Activated CD4-positive, alpha-beta T cell treated with anti-CD3 and anti-CD28 coated beads, Interleukin-2, amount 10 ng/mL, durations not matched to agents 24 days and 14 days (primary cell): ENCODE results near the gene MAGED2. TPM values are rescaled to one million over a fixed set of nuclear protein-coding genes. Genes with fewer than 3 reads are reported as not detected.
"Not testable (repeated sequence)": the region's sequence is repeated elsewhere in the genome, so short reads cannot be mapped to it uniquely, and the experiment has no call there.

ENCODE experiments used
- DNase-seq: peaks from one replicate; pipeline ENCODE4 v3.0.0; 2022
- H3K27ac Mint-ChIP-seq: one replicate; pipeline ENCODE4 v1.8.0; 2022; ENCODE audit warnings: mild to moderate bottlenecking, mixed read lengths
- H3K27me3 Mint-ChIP-seq: one replicate; pipeline ENCODE4 v1.8.0; 2022; ENCODE audit warnings: mixed read lengths
- H3K36me3 Mint-ChIP-seq: one replicate; pipeline ENCODE4 v1.8.0; 2022; ENCODE audit warnings: low read depth, mild to moderate bottlenecking, mixed read lengths
- H3K4me1 Mint-ChIP-seq: one replicate; pipeline ENCODE4 v1.8.0; 2021; ENCODE audit warnings: mixed read lengths
- H3K4me3 Mint-ChIP-seq: one replicate; pipeline ENCODE4 v1.8.0; 2022; ENCODE audit warnings: mild to moderate bottlenecking, moderate library complexity, mixed read lengths
- H3K9me3 Mint-ChIP-seq: one replicate; pipeline ENCODE4 v1.8.0; 2021; ENCODE audit warnings: mixed read lengths
- intact Hi-C: fragments of 100-400 bp; cut with micrococcal nuclease; formaldehyde crosslinking; loops from one replicate; pipeline ENCODE4 v1.15.1; 2023
- total RNA-seq: library from RNA; stranded (reverse); gene quantifications from 2 replicates; pipeline ENCODE4 v1.2.3, GENCODE V29; 2022

MAGED2 gene, protein sequence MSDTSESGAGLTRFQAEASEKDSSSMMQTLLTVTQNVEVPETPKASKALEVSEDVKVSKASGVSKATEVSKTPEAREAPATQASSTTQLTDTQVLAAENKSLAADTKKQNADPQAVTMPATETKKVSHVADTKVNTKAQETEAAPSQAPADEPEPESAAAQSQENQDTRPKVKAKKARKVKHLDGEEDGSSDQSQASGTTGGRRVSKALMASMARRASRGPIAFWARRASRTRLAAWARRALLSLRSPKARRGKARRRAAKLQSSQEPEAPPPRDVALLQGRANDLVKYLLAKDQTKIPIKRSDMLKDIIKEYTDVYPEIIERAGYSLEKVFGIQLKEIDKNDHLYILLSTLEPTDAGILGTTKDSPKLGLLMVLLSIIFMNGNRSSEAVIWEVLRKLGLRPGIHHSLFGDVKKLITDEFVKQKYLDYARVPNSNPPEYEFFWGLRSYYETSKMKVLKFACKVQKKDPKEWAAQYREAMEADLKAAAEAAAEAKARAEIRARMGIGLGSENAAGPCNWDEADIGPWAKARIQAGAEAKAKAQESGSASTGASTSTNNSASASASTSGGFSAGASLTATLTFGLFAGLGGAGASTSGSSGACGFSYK
- total RNA-seq = 25.2 and 26.4 TPM in 2 replicates

DNA sequence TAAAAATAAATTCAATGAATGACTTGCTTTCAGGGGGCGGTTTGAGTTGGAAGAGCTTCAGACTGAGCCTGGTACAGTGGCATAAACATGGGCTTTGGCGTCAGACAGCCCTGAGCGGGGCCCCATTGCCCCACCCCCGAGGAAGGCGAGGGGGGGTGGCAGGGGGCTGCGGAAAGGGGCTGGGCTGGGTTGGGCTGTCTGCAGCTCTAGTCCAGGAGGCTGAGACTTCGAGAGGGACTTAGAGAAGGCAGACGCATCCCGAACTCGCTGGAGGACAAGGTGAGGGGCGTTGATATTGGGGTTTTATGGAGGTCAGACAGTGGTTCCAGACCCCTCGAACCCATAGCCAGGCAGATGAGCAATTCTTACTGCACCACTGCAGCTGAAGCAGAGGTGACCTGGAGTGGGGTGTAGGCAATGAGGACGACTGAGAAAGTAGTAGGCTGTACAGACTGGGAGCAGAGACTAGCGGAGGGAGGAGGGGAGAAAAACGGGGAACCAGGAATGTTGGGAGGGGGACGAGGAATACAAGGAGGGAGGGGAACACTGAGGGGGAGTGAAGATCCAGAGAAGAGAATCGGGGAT lies at the start of gene MAGED2:
TSS of gene MAGED2 (plus strand) at position 222 of the 585 bp plus-strand sequence. CDS start 1,587 bp downstream, outside the sequence.
- H3K4me1 Mint-ChIP-seq = peaks cover 18% of the 10 kb centered on the region
- DNase-seq = peak; percentile 67
- no peaks in the 10 kb centered on the region for H3K9me3 Mint-ChIP-seq
- peaks cover 12% of the 10 kb centered on the region for H3K36me3 Mint-ChIP-seq
- H3K27me3 Mint-ChIP-seq = peaks cover 20% of the 10 kb centered on the region
- peak within 1 kb of the TSS; percentile 92 for H3K27ac Mint-ChIP-seq
- intact Hi-C loops = loop anchor here (1.0 to 5.0 kb wide), 7 partner anchors 114 to 910 kb away; partner anchors contain the start of genes APEX2, GNL3L, RRAGB and TSR2
- peak within 1 kb of the TSS; percentile 95 for H3K4me3 Mint-ChIP-seq

DNA sequence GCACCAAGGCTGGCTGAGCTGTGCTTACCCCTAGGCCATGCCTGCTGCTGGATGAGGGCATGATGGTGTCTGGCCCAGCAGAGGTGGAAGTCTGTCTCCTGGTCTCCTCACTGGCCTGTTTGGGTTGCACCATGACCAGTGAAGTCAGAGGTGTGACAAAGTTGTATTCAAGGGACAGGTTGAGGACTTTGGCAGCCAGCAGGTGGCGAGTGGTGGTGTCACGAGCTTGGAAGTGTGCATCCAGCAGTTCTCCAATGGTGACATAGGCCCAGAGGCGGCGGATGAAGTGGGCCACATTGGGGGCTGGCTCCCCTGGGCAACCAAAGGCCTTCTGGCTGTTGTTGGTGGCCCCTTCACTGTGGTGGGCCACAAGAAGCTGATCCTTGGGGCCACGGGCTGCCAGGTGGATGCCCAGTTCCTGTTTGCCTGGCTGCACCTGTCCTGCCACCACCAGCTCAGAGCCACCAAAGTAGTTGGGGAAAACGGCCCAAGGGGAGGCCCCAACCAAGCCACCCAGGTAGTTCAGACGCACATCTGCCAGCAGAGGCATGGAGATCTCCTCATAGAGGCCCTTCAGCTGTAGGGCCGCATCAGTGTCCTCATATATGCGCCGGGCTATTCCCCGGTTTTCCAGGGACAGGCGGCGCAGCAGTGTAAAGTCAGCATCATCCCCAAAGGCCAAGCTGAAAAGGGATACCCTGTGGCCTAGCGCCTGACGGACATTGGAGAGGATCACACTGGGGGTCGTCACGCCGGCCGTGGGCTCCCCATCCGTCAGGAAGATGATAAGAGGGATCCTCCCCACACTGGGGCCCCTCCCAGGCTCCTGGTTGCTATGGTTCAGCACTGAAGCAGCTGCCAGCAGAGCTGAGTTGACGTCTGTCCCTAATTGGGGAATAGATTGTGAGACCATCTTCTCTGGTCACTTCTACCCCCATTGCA lies 49.2 kb upstream of the MAGED2 start:
- no peak overlapping the region for H3K4me3 Mint-ChIP-seq
- no peak for DNase-seq
- no peak overlapping the region for H3K27ac Mint-ChIP-seq
- intact Hi-C loops = no loop called here
- no peaks in the 10 kb centered on the region for H3K4me1 Mint-ChIP-seq
- no peaks in the 10 kb centered on the region for H3K27me3 Mint-ChIP-seq
- H3K9me3 Mint-ChIP-seq = no peaks in the 10 kb centered on the region
- no peaks in the 10 kb centered on the region for H3K36me3 Mint-ChIP-seq

DNA sequence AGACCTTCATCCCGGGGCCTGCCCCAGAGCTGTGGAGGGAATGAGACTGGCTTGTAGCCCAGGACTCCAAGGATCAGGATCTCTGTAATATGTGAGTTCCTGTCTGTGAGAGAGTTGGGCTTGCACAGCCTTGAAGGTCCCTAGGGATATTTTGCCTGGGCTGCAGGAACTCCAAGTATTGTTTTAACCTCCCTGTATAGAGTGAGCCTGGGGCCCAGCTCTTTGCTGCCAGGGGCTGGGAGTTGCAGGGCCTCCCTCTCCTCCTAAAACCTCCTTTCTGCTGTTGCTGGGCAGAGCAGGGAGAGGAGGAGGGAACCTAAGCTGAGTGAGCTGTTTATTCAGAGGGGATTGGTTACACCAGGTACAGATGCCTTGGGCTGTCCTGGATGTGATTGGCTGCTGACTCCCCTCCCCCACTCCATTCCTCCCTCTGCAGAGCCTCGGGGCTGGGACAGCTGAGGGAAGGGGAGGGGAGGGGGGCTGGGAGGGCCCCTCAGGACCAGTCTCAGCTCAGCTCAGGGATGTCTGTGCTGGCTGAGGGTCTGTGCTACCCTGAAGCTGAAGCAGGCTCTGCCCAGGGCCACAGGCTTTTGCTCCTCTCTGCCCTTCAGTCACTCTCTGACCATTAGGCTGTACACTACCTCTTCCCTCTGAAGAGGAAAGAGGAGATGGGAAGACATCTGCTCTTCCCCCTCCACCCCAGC lies 33.0 kb upstream of the MAGED2 start:
- H3K27me3 Mint-ChIP-seq, H3K4me1 Mint-ChIP-seq, H3K4me3 Mint-ChIP-seq, H3K27ac Mint-ChIP-seq, H3K9me3 Mint-ChIP-seq, H3K36me3 Mint-ChIP-seq, intact Hi-C loops, DNase-seq: not testable (repeated sequence)

DNA sequence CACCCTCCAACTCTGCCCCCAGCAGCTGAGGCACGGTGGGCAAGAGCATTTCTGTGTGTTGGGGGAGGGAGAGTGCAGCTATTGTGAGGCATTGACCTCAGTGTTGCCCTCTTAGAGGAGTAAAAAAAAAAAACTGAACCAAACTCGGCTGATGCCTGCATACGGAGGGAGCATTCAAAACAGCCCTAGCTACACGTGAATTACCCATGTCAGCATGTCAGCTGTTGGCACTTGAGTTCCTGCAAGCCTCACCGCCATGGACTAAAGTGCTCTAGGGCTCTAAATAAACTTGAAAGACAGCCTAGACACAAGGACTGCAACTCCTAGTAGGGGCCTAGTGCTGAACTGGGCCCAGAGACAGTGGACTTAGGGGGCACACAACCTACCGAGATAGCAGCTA lies 31.5 kb upstream of the MAGED2 start:
- H3K9me3 Mint-ChIP-seq = no peaks in the 10 kb centered on the region
- no peak overlapping the region for H3K27ac Mint-ChIP-seq
- DNase-seq = no peak
- H3K4me1 Mint-ChIP-seq = peaks cover 5% of the 10 kb centered on the region
- intact Hi-C loops = no loop called here
- no peaks in the 10 kb centered on the region for H3K36me3 Mint-ChIP-seq
- H3K4me3 Mint-ChIP-seq = no peak overlapping the region
- H3K27me3 Mint-ChIP-seq = peaks cover 4% of the 10 kb centered on the region

DNA sequence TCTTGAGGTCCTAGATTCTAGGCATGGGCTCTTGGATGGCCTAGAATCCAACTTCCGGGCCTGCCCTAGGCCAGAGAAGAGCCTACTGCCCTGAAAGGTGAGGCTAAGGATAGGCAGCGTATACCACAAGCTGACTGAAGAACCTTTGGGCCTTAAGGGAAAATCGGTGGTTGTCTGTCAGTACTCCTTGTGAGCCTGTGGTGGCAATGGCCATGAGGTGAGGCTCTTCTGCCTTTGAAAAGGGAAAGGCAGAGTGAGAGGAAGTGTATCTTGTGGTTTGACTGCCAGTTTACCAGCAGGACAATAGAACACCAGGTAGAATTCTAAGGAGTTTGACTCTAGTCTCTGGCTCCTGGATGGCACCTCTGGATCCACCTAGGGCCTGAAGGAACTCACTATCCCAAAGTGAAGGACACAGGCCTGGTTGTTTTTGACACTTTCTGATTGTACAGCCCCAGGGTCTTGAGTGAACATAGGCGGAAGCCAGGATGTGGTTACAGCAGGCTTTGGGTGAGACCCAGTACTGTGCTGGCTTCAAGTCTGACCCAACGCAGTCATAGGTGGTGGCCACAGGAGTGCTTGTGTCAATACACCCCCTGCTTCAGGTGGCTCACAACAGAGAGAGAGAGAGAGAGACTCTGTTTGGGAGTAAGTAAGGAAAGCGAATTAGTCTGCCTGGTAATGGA lies 30.4 kb upstream of the MAGED2 start:
- no peaks in the 10 kb centered on the region for H3K9me3 Mint-ChIP-seq
- peaks cover 4% of the 10 kb centered on the region for H3K27me3 Mint-ChIP-seq
- no peak overlapping the region for H3K27ac Mint-ChIP-seq
- H3K36me3 Mint-ChIP-seq = no peaks in the 10 kb centered on the region
- H3K4me1 Mint-ChIP-seq = peaks cover 5% of the 10 kb centered on the region
- DNase-seq = no peak
- H3K4me3 Mint-ChIP-seq = no peak overlapping the region
- intact Hi-C loops = no loop called here

DNA sequence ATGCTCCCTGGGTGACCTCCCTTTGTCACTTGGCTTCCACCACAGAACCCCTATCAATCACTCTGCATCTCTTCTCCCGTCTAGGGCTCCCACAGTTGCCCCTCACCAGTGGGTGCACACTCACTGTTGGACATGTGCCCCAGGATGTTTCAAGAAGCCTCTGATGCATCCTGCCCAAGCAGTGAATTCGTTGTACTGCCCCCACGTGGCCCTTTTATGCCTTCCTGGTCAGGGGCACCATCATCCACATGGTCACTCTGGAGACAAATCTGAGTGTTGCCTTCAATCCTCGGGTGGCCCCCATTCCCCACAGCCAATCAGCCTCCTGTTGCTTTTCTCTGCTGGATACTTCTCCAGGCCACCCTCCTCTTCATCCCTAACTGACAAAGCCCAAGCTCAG lies 21.6 kb upstream of the MAGED2 start:
- Mint-ChIP-seq H3K9me3 (no peaks in the 10 kb centered on the region), H3K36me3 (no peaks in the 10 kb centered on the region), H3K27ac (no peak overlapping the region), H3K4me1 (no peaks in the 10 kb centered on the region), H3K27me3 (no peaks in the 10 kb centered on the region), H3K4me3 (no peak overlapping the region)
- peak; percentile 54 for DNase-seq
- intact Hi-C loops = no loop called here

DNA sequence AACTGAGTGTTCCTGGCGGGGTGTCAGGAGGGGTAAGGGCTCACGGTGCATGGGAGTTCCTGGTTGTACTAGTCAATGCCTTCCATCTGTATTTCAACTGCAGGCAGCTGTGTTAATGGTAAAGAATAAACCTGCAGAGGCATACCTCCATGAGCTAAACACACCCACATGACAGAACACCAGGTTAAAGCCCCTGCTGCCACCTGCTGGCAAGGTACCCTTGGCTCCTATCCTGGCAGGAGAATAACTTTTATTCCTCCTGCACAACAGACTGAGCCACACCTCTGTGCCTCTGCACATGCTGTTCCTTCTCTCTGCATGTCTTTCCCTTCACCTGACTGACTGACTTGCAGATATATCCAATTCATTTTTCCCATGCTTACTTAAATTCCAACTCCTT lies 20.6 kb upstream of the MAGED2 start:
- peak; percentile 75 for DNase-seq
- Mint-ChIP-seq H3K4me3 (no peak overlapping the region), H3K36me3 (no peaks in the 10 kb centered on the region), H3K27me3 (peaks cover 2% of the 10 kb centered on the region), H3K4me1 (no peaks in the 10 kb centered on the region), H3K27ac (no peak overlapping the region), H3K9me3 (no peaks in the 10 kb centered on the region)
- intact Hi-C loops = no loop called here

DNA sequence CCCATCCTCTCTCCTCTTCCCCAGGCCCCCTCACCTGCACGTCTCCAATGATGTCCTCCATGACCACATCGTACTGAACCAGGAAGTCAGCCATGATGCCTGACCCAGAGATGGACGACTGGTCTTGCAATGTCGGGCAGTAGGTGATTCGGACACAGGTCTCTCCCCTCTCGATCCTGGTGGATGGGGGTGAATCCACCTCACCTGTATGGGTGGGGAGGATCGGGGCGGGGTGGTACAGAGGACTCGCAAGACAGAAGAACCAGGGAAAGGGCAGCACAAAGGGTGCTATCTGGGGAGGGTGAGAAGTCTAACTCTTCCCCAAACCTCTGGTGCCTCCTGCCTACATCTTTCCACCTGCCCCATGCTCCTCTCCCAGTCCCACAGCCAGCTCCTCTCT lies 19.1 kb upstream of the MAGED2 start:
- H3K36me3 Mint-ChIP-seq = no peaks in the 10 kb centered on the region
- H3K4me3 Mint-ChIP-seq = no peak overlapping the region
- H3K27me3 Mint-ChIP-seq = peaks cover 2% of the 10 kb centered on the region
- DNase-seq = no peak
- intact Hi-C loops = no loop called here
- H3K9me3 Mint-ChIP-seq = no peaks in the 10 kb centered on the region
- no peaks in the 10 kb centered on the region for H3K4me1 Mint-ChIP-seq
- H3K27ac Mint-ChIP-seq = no peak overlapping the region

DNA sequence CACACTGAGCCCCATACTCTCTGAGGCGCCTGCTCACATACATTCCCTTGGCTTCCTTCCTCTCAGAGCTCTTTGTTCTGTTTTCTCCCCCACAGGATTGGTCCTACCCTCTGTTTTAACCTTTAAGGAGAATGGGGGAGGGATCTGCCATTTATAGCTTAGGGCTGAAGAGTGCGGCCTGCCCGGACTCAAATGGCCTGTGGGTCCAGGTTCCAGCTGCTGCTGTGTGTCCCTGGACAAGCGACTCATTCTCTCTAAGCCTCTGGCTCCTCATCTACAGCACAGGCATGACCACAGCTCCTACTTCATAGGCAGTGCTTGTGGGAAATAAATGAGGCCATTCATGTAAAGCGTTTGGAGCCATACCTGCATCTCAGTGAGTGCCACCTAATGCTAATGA lies 18.1 kb upstream of the MAGED2 start:
- intact Hi-C loops, H3K9me3 Mint-ChIP-seq, H3K36me3 Mint-ChIP-seq, H3K27ac Mint-ChIP-seq, DNase-seq, H3K4me3 Mint-ChIP-seq, H3K27me3 Mint-ChIP-seq, H3K4me1 Mint-ChIP-seq: not testable (repeated sequence)

DNA sequence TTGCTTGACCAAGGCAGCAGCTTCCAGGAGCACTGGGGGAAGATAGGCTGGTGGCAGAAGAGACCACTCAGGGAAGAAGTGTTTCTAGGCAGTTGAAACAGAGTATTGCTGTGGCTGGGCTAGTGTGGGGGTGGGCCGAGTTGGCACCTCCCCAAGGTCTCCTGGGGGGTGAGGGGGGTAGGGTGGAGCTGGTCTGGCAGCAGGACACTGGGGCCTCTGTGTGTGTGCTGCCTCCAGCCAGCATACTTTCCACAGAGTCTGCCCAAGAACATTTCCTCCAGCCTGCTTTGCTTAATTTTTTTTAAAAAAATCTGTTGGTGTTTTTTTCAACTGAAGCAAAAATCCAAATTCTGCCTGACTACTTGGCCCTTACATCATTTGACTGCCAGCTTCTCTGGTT lies 13.5 kb upstream of the MAGED2 start:
- Mint-ChIP-seq H3K9me3 (no peaks in the 10 kb centered on the region), H3K36me3 (no peaks in the 10 kb centered on the region), H3K4me1 (no peaks in the 10 kb centered on the region), H3K27me3 (peaks cover 5% of the 10 kb centered on the region), H3K4me3 (no peak overlapping the region), H3K27ac (no peak overlapping the region)
- intact Hi-C loops = no loop called here
- no peak for DNase-seq

DNA sequence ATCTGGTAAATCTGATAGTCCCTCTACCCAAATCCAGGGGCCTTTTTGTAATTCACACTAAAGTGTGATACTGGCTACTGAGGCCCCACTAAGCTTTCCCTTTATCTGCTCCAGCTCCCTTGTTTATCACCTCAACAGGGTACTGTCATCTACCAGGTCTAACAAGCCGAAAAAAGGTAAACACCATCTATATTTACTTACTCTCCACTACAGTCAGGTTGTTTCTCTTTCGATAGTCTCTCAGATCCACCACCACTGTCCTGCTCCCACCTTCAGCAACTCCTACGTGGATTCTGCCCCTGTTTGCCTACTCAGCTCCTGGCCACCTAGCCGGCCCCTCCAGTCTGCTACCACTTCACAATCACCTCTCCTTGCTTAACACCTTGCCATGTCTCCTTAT lies 12.8 kb upstream of the MAGED2 start:
- intact Hi-C loops = no loop called here
- no peak overlapping the region for H3K27ac Mint-ChIP-seq
- no peak for DNase-seq
- no peaks in the 10 kb centered on the region for H3K36me3 Mint-ChIP-seq
- H3K4me1 Mint-ChIP-seq = no peaks in the 10 kb centered on the region
- H3K9me3 Mint-ChIP-seq = no peaks in the 10 kb centered on the region
- no peak overlapping the region for H3K4me3 Mint-ChIP-seq
- peaks cover 5% of the 10 kb centered on the region for H3K27me3 Mint-ChIP-seq

DNA sequence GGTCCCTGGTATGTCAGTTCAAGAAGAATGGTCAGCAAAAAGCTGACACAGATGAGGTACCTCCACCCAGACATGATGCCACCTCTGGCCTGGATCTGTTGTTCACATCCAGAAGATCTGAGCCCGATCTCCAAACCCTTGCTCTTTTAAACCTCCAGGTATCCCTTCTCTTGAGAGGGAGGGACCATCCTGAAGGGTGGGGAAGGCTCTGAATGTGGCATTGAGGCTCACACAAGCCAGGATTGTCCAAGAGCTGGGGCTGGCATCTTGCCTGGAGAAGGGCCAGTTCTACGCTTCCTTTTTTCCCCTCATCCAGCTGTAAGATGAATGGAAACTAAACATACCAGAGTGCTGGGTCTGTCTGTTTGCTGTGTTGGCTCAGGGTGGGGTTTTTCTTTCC lies 9.4 kb upstream of the MAGED2 start, which contains the start of gene ITIH6:
TSS of gene ITIH6 (minus strand) at position 119 of the 400 bp plus-strand sequence. CDS start at position 74, 45 bp downstream.
- Mint-ChIP-seq H3K4me1 (no peaks in the 10 kb centered on the region), H3K4me3 (no peak within 1 kb of the TSS), H3K36me3 (no peaks in the 10 kb centered on the region), H3K27me3 (peaks cover 3% of the 10 kb centered on the region), H3K27ac (no peak within 1 kb of the TSS), H3K9me3 (no peaks in the 10 kb centered on the region)
- intact Hi-C loops = no loop called here
- no peak for DNase-seq
